ENCODE data around the gene GSC2. TPM values are rescaled to one million over a fixed set of nuclear protein-coding genes. Genes with fewer than 3 reads are reported as not detected.

The GSC2 gene
- total and polyA plus RNA-seq, 2 of the 8 experiments (the other 6 are each of a cell fraction or from before 2014, with no cell fraction given) = 0.17 to 0.48 TPM

DNA sequence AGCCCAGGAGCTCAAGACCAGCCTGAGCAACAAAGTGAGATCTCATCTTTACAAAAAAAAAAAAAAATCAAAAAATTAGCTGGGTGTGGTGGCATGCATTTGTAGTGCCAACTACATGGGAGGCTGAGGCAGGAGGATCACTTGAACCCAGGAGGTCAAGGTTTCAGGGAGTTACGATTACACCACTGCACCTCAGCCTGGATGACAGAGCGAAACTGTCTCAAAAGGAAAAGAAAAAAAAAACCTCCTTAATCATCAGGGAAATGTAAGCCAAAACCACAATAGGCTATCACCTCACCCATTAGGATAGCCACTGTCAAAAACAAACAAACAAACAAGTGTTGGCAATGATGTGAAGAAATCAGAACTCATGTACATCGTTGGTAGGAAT, 41.3 kb downstream of the GSC2 start (continued):
- TF ChIP-seq, protein P1, sequence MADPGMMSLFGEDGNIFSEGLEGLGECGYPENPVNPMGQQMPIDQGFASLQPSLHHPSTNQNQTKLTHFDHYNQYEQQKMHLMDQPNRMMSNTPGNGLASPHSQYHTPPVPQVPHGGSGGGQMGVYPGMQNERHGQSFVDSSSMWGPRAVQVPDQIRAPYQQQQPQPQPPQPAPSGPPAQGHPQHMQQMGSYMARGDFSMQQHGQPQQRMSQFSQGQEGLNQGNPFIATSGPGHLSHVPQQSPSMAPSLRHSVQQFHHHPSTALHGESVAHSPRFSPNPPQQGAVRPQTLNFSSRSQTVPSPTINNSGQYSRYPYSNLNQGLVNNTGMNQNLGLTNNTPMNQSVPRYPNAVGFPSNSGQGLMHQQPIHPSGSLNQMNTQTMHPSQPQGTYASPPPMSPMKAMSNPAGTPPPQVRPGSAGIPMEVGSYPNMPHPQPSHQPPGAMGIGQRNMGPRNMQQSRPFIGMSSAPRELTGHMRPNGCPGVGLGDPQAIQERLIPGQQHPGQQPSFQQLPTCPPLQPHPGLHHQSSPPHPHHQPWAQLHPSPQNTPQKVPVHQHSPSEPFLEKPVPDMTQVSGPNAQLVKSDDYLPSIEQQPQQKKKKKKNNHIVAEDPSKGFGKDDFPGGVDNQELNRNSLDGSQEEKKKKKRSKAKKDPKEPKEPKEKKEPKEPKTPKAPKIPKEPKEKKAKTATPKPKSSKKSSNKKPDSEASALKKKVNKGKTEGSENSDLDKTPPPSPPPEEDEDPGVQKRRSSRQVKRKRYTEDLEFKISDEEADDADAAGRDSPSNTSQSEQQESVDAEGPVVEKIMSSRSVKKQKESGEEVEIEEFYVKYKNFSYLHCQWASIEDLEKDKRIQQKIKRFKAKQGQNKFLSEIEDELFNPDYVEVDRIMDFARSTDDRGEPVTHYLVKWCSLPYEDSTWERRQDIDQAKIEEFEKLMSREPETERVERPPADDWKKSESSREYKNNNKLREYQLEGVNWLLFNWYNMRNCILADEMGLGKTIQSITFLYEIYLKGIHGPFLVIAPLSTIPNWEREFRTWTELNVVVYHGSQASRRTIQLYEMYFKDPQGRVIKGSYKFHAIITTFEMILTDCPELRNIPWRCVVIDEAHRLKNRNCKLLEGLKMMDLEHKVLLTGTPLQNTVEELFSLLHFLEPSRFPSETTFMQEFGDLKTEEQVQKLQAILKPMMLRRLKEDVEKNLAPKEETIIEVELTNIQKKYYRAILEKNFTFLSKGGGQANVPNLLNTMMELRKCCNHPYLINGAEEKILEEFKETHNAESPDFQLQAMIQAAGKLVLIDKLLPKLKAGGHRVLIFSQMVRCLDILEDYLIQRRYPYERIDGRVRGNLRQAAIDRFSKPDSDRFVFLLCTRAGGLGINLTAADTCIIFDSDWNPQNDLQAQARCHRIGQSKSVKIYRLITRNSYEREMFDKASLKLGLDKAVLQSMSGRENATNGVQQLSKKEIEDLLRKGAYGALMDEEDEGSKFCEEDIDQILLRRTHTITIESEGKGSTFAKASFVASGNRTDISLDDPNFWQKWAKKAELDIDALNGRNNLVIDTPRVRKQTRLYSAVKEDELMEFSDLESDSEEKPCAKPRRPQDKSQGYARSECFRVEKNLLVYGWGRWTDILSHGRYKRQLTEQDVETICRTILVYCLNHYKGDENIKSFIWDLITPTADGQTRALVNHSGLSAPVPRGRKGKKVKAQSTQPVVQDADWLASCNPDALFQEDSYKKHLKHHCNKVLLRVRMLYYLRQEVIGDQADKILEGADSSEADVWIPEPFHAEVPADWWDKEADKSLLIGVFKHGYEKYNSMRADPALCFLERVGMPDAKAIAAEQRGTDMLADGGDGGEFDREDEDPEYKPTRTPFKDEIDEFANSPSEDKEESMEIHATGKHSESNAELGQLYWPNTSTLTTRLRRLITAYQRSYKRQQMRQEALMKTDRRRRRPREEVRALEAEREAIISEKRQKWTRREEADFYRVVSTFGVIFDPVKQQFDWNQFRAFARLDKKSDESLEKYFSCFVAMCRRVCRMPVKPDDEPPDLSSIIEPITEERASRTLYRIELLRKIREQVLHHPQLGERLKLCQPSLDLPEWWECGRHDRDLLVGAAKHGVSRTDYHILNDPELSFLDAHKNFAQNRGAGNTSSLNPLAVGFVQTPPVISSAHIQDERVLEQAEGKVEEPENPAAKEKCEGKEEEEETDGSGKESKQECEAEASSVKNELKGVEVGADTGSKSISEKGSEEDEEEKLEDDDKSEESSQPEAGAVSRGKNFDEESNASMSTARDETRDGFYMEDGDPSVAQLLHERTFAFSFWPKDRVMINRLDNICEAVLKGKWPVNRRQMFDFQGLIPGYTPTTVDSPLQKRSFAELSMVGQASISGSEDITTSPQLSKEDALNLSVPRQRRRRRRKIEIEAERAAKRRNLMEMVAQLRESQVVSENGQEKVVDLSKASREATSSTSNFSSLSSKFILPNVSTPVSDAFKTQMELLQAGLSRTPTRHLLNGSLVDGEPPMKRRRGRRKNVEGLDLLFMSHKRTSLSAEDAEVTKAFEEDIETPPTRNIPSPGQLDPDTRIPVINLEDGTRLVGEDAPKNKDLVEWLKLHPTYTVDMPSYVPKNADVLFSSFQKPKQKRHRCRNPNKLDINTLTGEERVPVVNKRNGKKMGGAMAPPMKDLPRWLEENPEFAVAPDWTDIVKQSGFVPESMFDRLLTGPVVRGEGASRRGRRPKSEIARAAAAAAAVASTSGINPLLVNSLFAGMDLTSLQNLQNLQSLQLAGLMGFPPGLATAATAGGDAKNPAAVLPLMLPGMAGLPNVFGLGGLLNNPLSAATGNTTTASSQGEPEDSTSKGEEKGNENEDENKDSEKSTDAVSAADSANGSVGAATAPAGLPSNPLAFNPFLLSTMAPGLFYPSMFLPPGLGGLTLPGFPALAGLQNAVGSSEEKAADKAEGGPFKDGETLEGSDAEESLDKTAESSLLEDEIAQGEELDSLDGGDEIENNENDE (IDR thresholded peaks at IDR 0.05; ENCODE audit: insufficient replicate concordance, low read length) = no peak

All from H1 (cell line).